Naive thymus-derived CD4-positive, alpha-beta T cell (primary cell): ENCODE measurements around the gene MORN1. TPM values are rescaled to one million over a fixed set of nuclear protein-coding genes. Genes with fewer than 3 reads are reported as not detected.

Experiments used
- ATAC-seq: fragments of 150-1000 bp; cut with Tn5 transposase; 2 replicates; pipeline ENCODE4 v1.10.0; 2021; ENCODE audit warnings: mild to moderate bottlenecking, moderate library complexity
- CTCF ChIA-PET: fragments of 350-600 bp; sonication (Branson Sonifier 250); formaldehyde crosslinking; loops from one replicate; lab custom pipeline; 2021; ENCODE audit warnings: antibody characterized with exemption; lab: Charles Lee
- POLR2A ChIA-PET: fragments of 350-600 bp; sonication (Branson Sonifier 250); formaldehyde crosslinking; loops from one replicate; lab custom pipeline; 2021; ENCODE audit warnings: antibody characterized with exemption, inconsistent platforms; lab: Charles Lee
- DNase-seq, 9 donors: peaks; one replicate each; pipeline versions ENCODE4 v3.0.0 to v3.0.0-alpha.2; 2020 to 2022; ENCODE audit warnings: mixed read lengths in 1 of 9
- H3K27ac ChIP-seq: one replicate; pipeline ENCODE4 v1.7.0; 2013; ENCODE audit warnings: mild to moderate bottlenecking, low read depth, low read length, moderate library complexity
- H3K27me3 ChIP-seq, 2 donors: one replicate each; pipeline ENCODE4 v1.7.0; 2013; ENCODE audit warnings: low read length in 2 of 2, mild to moderate bottlenecking in 2 of 2, moderate library complexity in 2 of 2; ENCODE audit not compliant: control insufficient read depth in 2 of 2, insufficient read depth in 2 of 2
- H3K36me3 ChIP-seq, 3 experiments: 1 replicate in 2 of 3; 2 replicates in 1 of 3; pipeline ENCODE4 v1.7.0; 2013; ENCODE audit warnings: low read length in 3 of 3, mild to moderate bottlenecking in 3 of 3, moderate library complexity in 1 of 3; ENCODE audit not compliant: insufficient read depth in 3 of 3, control insufficient read depth in 2 of 3
- H3K4me1 ChIP-seq, 2 donors: one replicate each; pipeline ENCODE4 v1.7.0; 2013; ENCODE audit warnings: low read length in 2 of 2, mild to moderate bottlenecking in 2 of 2, moderate library complexity in 1 of 2; ENCODE audit not compliant: control insufficient read depth in 2 of 2, insufficient read depth in 2 of 2
- H3K4me3 ChIP-seq: 2 replicates; pipeline ENCODE4 v1.7.0; 2013; ENCODE audit warnings: mild to moderate bottlenecking, low read length
- H3K9me3 ChIP-seq, 3 experiments: 1 replicate in 2 of 3; 2 replicates in 1 of 3; pipeline ENCODE4 v1.7.0; 2013; ENCODE audit warnings: low read length in 3 of 3; ENCODE audit not compliant: control insufficient read depth in 2 of 3
- H3K27ac Mint-ChIP-seq, 9 donors: one replicate each; pipeline ENCODE4 v1.8.0; 2020 to 2022; ENCODE audit warnings: mixed read lengths in 9 of 9, mild to moderate bottlenecking in 8 of 9, moderate library complexity in 5 of 9, inconsistent platforms in 2 of 9
- H3K27me3 Mint-ChIP-seq, 5 donors: one replicate each; pipeline ENCODE4 v1.8.0; 2021 to 2022; ENCODE audit warnings: mixed read lengths in 5 of 5, mild to moderate bottlenecking in 1 of 5
- H3K36me3 Mint-ChIP-seq, 5 donors: one replicate each; pipeline ENCODE4 v1.8.0; 2020 to 2022; ENCODE audit warnings: mixed read lengths in 5 of 5, mild to moderate bottlenecking in 3 of 5, inconsistent platforms in 1 of 5
- H3K4me1 Mint-ChIP-seq, 7 donors: one replicate each; pipeline ENCODE4 v1.8.0; 2020 to 2022; ENCODE audit warnings: mixed read lengths in 7 of 7, mild to moderate bottlenecking in 3 of 7, inconsistent platforms in 1 of 7
- H3K4me3 Mint-ChIP-seq, 10 donors: one replicate each; pipeline ENCODE4 v1.8.0; 2020 to 2022; ENCODE audit warnings: mild to moderate bottlenecking in 10 of 10, mixed read lengths in 10 of 10, moderate library complexity in 6 of 10, inconsistent platforms in 2 of 10
- H3K9me3 Mint-ChIP-seq, 11 donors: one replicate each; pipeline ENCODE4 v1.8.0; 2020 to 2022; ENCODE audit warnings: mixed read lengths in 11 of 11, mild to moderate bottlenecking in 4 of 11, inconsistent platforms in 1 of 11, moderate library complexity in 1 of 11
- intact Hi-C, 2 donors: fragments of 100-400 bp; cut with micrococcal nuclease; formaldehyde crosslinking; loops; one replicate each; pipeline ENCODE4 v1.15.1; 2023
- polyA plus RNA-seq, 2 donors: library from polyadenylated mRNA; unstranded; fragments of 300-500 nt; fragmentation: Illumina TruSeq; gene quantifications; one replicate each; pipeline ENCODE4 v1.2.3, GENCODE V29; 2021
- total RNA-seq, 6 experiments: library from RNA in 5 of 6; stranded (reverse) in 5 of 6; gene quantifications; 1 replicate in 5 of 6; 2 replicates in 1 of 6; pipeline ENCODE4 v1.2.3 and lab custom pipeline; 2021 to 2026

The MORN1 gene
- total and polyA plus RNA-seq, 7 experiments from 2014 or later: 5.0 to 16.4 (median 9.2) TPM

DNA sequence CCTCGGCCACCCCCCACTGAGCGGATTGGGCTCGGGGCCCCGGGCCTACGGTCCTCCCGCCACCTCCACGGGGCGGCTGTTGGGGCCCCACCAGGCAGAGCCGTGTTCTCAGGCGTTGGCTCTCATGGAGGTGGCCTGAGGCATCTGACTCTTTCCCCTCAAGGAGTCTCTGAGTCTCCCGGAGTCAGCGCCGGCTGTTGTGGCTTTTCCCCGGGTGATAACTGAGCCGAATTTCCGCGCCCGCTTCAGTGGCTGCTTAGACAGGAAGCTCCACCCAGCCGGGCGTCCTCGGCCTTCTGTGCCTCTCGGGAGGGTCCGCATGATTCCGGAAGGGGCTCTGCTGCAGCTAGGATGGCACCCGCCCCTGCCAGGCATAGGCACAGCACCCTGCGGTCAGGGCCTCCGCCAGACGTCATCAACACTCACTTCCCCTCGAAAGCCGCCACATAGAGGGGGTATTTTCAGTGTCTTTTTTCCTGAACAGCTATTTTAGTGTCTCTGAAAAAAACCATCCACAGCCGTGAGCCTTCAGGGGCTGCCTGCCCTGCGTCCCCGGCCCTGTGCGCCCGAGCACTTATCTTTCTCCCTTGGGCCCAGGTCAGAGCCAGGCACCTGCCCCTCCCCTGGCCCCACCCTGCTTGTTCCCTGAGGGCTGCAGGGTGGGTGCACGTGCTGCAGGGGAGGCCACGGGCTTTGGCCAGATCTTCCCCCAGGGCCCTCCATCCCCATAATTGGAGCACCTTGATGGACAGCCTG is 90.3 kb downstream of the MORN1 start:
- Mint-ChIP-seq H3K4me1 (peaks cover 14 to 72% (median 42%) of the 10 kb centered on the region in 7 donors), H3K4me3 (peak overlapping the region; percentile 79 to 89 (median 85)), H3K27ac (peak overlapping the region; percentile 91 to 99 (median 99)), H3K27me3 (no peaks in the 10 kb centered on the region), H3K36me3 (peaks cover 0 to 29% (median 0%) of the 10 kb centered on the region in 5 donors), H3K9me3 (no peaks in the 10 kb centered on the region)
- Histone ChIP-seq H3K4me1 (peaks cover 36 to 54% of the 10 kb centered on the region in 2 donors), H3K36me3 (peaks cover 0 to 36% (median 18%) of the 10 kb centered on the region in 3 experiments), H3K4me3 (peak overlapping the region; percentile 77), H3K27me3 (no peaks in the 10 kb centered on the region), H3K9me3 (no peaks in the 10 kb centered on the region), H3K27ac (peak overlapping the region; percentile 98)
- POLR2A ChIA-PET: interaction anchor here (0.7 to 5.0 kb wide), 11 partner anchors 11 to 577 kb away, joined by 3 to 45 read pairs (median 4); partner anchors contain the start of genes CDK11A, MORN1 and RER1
- DNase-seq (peak; percentile 69 to 98 (median 97)), ATAC-seq (peak; percentile 90)
- intact Hi-C loops: loop anchor here (1.0 to 5.0 kb wide), 12 partner anchors 10 to 384 kb away; partner anchors contain the start of genes CALML6 (in 1 of the 2), MORN1 (in 1 of the 2), RER1 (in 1 of the 2) and TMEM52 (in 1 of the 2)
- CTCF ChIA-PET: interaction anchor here (0.6 to 1.8 kb wide), 6 partner anchors 64 to 106 kb away, joined by 3 to 6 read pairs (median 4); partner anchors contain the start of gene FAAP20

DNA sequence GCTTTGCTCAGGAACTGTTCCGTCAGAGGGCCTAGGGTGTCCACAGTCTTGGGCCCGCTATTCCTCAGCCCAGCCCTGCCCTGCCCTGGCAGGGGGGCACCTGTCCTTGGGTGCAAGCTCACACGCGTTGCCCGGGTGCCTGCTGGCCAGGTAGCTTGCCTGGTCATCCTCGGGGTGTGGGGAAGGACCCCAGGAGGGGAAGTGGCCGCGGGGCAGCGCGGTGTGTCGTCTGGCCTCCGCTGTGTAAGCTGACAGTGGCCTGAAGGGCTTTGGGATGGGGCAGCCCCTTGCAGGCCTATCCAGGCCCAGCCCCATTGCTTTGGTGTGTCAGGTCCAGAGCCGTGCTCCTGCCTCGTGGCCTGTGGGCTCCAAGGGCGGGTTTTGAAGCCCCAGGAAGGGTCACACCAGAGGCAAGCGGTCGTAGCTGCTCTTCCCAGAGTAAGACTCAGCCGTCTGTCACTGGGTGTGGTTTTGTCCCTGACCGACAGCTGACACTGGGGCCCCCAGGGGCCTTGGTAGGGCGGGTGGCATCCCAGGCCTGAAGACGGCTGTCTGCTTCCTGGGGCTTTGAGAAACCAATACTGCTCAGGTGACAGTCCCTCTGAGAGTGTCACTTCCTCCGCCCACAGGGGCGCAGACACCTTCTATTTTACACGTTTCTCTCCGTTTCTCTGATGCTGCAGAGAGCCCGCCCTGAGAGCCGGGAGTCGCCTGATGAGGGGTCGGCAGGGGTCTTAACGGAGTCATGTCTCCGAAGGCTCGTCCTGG is 91.2 kb downstream of the MORN1 start:
- Histone ChIP-seq H3K4me1 (peaks cover 41 to 61% of the 10 kb centered on the region in 2 donors), H3K27ac (peak overlapping the region; percentile 98), H3K27me3 (no peaks in the 10 kb centered on the region), H3K4me3 (peak overlapping the region; percentile 77), H3K36me3 (peaks cover 0 to 28% (median 18%) of the 10 kb centered on the region in 3 experiments), H3K9me3 (no peaks in the 10 kb centered on the region)
- H3K9me3 Mint-ChIP-seq: no peaks in the 10 kb centered on the region
- H3K27me3 Mint-ChIP-seq: no peaks in the 10 kb centered on the region
- intact Hi-C loops: loop anchor here (1.0 to 5.0 kb wide), 3 partner anchors 9 to 383 kb away; partner anchors contain the start of genes CALML6 (in 1 of the 2) and TMEM52 (in 1 of the 2)
- H3K36me3 Mint-ChIP-seq: peaks cover 0 to 21% (median 0%) of the 10 kb centered on the region in 5 donors
- ChIA-PET POLR2A (interaction anchor here (0.7 to 5.0 kb wide), 9 partner anchors 10 to 576 kb away, joined by 3 to 45 read pairs (median 7); partner anchors contain the start of genes CDK11A, MORN1 and RER1), CTCF (interaction anchor here (0.9 to 1.8 kb wide), 7 partner anchors 12 to 105 kb away, joined by 3 to 6 read pairs (median 4); partner anchors contain the start of gene FAAP20)
- ATAC-seq: peak; percentile 74
- H3K4me1 Mint-ChIP-seq: peaks cover 19 to 80% (median 50%) of the 10 kb centered on the region in 7 donors
- H3K4me3 Mint-ChIP-seq: peak overlapping the region; percentile 79 to 89 (median 85)
- peak overlapping the region; percentile 91 to 99 (median 99) for H3K27ac Mint-ChIP-seq
- peak; percentile 56 to 88 (median 83) for DNase-seq

DNA sequence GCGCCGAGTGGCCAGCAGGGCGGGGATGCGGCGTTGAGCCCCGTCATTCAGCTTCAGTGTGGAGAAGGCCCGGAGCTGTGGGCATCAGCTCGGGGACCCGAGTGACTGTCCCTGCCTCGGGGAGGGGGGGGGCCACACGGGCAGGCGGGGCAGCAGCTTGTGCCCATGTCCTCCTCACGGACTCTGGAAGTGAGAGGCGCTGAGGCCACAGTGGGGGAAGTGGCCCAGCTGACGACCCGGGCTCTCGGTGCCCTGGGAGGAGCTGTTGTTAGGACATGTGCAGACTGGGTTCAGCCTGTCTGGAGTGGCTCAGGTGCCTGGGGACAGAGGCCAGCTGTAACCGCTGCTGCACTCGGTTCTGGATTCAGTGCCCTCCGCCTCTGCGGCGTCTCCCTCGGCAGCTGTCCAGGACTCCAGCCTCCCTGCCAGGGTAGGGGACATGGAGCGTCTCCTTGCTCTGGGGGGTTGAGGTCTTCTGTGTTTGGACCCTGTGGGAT is 92.2 kb downstream of the MORN1 start:
- Histone ChIP-seq H3K27ac (peak overlapping the region; percentile 98), H3K4me3 (peak overlapping the region; percentile 77), H3K4me1 (peaks cover 41 to 71% of the 10 kb centered on the region in 2 donors), H3K9me3 (no peaks in the 10 kb centered on the region), H3K36me3 (peaks cover 0 to 24% (median 8%) of the 10 kb centered on the region in 3 experiments), H3K27me3 (no peaks in the 10 kb centered on the region)
- Mint-ChIP-seq H3K4me3 (peak overlapping the region; percentile 36 to 87 (median 60)), H3K36me3 (peaks cover 0 to 15% (median 0%) of the 10 kb centered on the region in 5 donors), H3K27ac (peak overlapping the region; percentile 91 to 99 (median 99)), H3K9me3 (no peaks in the 10 kb centered on the region), H3K4me1 (peaks cover 20 to 90% (median 56%) of the 10 kb centered on the region in 7 donors), H3K27me3 (no peaks in the 10 kb centered on the region)
- DNase-seq (no peak), ATAC-seq (no peak)
- POLR2A ChIA-PET: interaction anchor here (0.9 to 5.0 kb wide), 6 partner anchors 9 to 72 kb away, joined by 3 to 45 read pairs (median 6); no protein-coding TSS in a partner anchor
- intact Hi-C loops: loop anchor here in 1 of 2 donors (10.0 kb wide), 1 partner anchor 226 kb away; the partner anchor contains the start of gene PANK4
- CTCF ChIA-PET: interaction anchor here (1.1 to 1.8 kb wide), 3 partner anchors 13 to 65 kb away, joined by 3 to 4 read pairs (median 3); no protein-coding TSS in a partner anchor

DNA sequence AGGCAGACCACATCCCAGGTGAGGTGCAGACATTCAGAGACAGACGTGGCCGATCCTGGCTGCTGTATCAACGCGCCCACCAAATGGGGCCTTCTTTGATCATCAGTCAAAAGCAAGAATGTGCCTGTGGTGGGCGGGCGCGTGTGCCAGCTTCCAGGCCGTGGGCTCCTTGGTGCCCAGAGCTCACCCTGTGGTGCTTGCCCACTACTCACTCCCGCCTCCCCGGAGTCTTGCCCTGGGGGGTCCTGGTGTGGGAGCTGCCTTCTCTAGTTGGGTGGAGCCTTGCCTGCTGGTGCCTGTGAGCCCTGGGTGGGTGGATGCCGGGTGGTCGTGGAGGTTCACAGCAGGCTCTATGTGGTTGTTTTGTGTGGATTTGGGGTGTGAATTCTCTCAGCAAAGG is 92.7 kb downstream of the MORN1 start:
- peak overlapping the region; percentile 98 for H3K27ac ChIP-seq
- H3K27me3 ChIP-seq: no peaks in the 10 kb centered on the region
- Mint-ChIP-seq H3K27ac (peak overlapping the region; percentile 91 to 99 (median 97)), H3K4me3 (peak overlapping the region; percentile 25 to 87 (median 51)), H3K4me1 (peaks cover 25 to 95% (median 61%) of the 10 kb centered on the region in 7 donors), H3K9me3 (no peaks in the 10 kb centered on the region), H3K36me3 (peaks cover 0 to 15% (median 0%) of the 10 kb centered on the region in 5 donors), H3K27me3 (no peaks in the 10 kb centered on the region)
- H3K9me3 ChIP-seq: no peaks in the 10 kb centered on the region
- DNase-seq (no peak), ATAC-seq (no peak)
- POLR2A ChIA-PET: interaction anchor here (0.9 to 5.0 kb wide), 7 partner anchors 8 to 71 kb away, joined by 3 to 37 read pairs (median 4); no protein-coding TSS in a partner anchor
- intact Hi-C loops: loop anchor here in 1 of 2 donors (10.0 kb wide), 1 partner anchor 226 kb away; the partner anchor contains the start of gene PANK4
- CTCF ChIA-PET: no interaction called here
- peaks cover 42 to 76% of the 10 kb centered on the region in 2 donors for H3K4me1 ChIP-seq
- H3K4me3 ChIP-seq: no peak overlapping the region
- H3K36me3 ChIP-seq: peaks cover 0 to 19% (median 10%) of the 10 kb centered on the region in 3 experiments

DNA sequence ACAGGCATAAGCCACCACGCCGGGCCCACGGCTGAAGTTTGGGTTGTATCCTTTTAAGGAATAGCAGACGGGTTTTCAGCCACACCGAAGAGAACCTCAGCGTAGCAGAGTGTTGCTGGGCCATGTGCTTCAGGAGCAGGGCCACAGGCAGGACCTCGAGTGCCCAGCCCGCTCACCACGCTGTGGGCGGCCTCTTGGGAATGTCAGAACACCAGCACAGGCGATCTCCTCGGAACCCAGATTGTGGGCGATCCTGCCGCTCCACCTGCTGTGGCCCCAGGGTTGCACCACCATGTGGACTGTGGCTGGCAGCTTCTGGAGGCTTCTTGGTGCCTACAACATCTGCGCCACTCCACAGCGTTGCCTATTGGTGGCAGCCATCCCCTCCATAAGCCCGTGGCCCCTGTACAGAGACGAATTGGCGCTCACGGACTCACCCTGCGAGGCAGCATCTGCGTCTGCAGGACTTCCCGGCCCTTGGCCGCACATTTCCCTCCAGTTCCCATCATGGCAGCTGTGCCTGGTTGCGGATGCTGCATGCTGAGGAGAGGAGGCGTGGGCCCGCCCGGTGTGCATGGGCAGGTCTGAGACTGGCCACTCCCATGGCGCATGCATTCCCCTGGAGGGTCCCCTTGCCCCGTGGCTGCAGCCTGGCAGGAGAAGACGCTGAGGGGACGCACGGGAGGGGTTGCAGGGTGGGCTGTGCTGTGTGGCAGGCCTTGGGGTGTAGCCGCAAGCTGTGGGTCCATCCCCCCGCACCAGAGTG is 93.9 kb downstream of the MORN1 start:
- peaks cover 0 to 7% (median 6%) of the 10 kb centered on the region in 3 experiments for H3K36me3 ChIP-seq
- H3K9me3 Mint-ChIP-seq: no peaks in the 10 kb centered on the region
- CTCF ChIA-PET: no interaction called here
- ATAC-seq (no peak), DNase-seq (no peak)
- intact Hi-C loops: loop anchor here in 1 of 2 donors (10.0 kb wide), 1 partner anchor 227 kb away; the partner anchor contains the start of gene PANK4
- H3K27me3 ChIP-seq: no peaks in the 10 kb centered on the region
- H3K9me3 ChIP-seq: no peaks in the 10 kb centered on the region
- H3K27ac ChIP-seq: peak overlapping the region; percentile 98
- peak overlapping the region in 5 of 10 donors; percentile 32 to 75 (median 66) for H3K4me3 Mint-ChIP-seq
- H3K27ac Mint-ChIP-seq: peak overlapping the region in 8 of 9 donors; percentile 78 to 99 (median 96)
- H3K4me1 ChIP-seq: peaks cover 45 to 88% of the 10 kb centered on the region in 2 donors
- peaks cover 0 to 9% (median 0%) of the 10 kb centered on the region in 5 donors for H3K36me3 Mint-ChIP-seq
- H3K4me1 Mint-ChIP-seq: peaks cover 34 to 96% (median 73%) of the 10 kb centered on the region in 7 donors
- H3K4me3 ChIP-seq: no peak overlapping the region
- POLR2A ChIA-PET: interaction anchor here (1.0 to 5.0 kb wide), 3 partner anchors 7 to 67 kb away, joined by 4 to 37 read pairs (median 4); no protein-coding TSS in a partner anchor
- no peaks in the 10 kb centered on the region for H3K27me3 Mint-ChIP-seq
